OCI-LY3 (cell line): Measurements from ENCODE around the gene TRIM28.

Source experiments
- H2AFZ ChIP-seq: fragments of 200-600, 300-600 bp; shearing (Covaris generic); 2 replicates; pipeline ENCODE4 v1.6.0; 2014; ENCODE audit warnings: antibody characterized with exemption, low read depth, low read length
- H3K27ac ChIP-seq: fragments of 200-600, 300-600 bp; sonication (generic); 2 replicates; pipeline ENCODE4 v1.5.1; 2014; ENCODE audit warnings: mild to moderate bottlenecking, low read length, moderate library complexity, mixed read lengths
- H3K27me3 ChIP-seq: fragments of 200-600, 300-600 bp; sonication (generic); 2 replicates; pipeline ENCODE4 v1.6.1; 2014; ENCODE audit warnings: low read depth, low read length, mixed read lengths
- H3K36me3 ChIP-seq: fragments of 200-600, 300-600 bp; sonication (generic); replicated peaks from 2 replicates; pipeline ENCODE3; 2014; ENCODE audit warnings: low read depth, low read length, mixed read lengths
- H3K4me1 ChIP-seq: fragments of 300-600, 200-600 bp; sonication (generic); 2 replicates; pipeline ENCODE4 v1.6.1; 2014; ENCODE audit warnings: low read length, mixed read lengths
- H3K4me2 ChIP-seq: fragments of 200-600, 300-600 bp; sonication (generic); 2 replicates; pipeline ENCODE4 v1.6.1; 2014; ENCODE audit warnings: low read length, mixed read lengths
- H3K4me3 ChIP-seq: fragments of 300-600, 200-600 bp; sonication (generic); 2 replicates; pipeline ENCODE4 v1.5.1; 2014; ENCODE audit warnings: antibody characterized with exemption, mild to moderate bottlenecking, low read length, moderate library complexity
- H3K79me2 ChIP-seq: fragments of 300-600, 200-600 bp; shearing (Covaris generic); 2 replicates; pipeline ENCODE4 v1.6.1; 2014; ENCODE audit warnings: mild to moderate bottlenecking, low read length, mixed read lengths
- H3K9ac ChIP-seq: fragments of 300-600, 200-600 bp; shearing (Covaris generic); 2 replicates; pipeline ENCODE4 v1.6.0; 2014; ENCODE audit warnings: mild to moderate bottlenecking, low read length, moderate library complexity
- H3K9me3 ChIP-seq: fragments of 200-600, 300-600 bp; shearing (Covaris generic); 2 replicates; pipeline ENCODE4 v1.6.1; 2014; ENCODE audit warnings: low read length, mixed read lengths; ENCODE audit not compliant: insufficient read depth
- H4K20me1 ChIP-seq: fragments of 200-600, 300-600 bp; sonication (generic); 2 replicates; pipeline ENCODE4 v1.6.1; 2016; ENCODE audit warnings: low read length, mixed read lengths; ENCODE audit not compliant: insufficient read depth
- EZH2phosphoT487 ChIP-seq: fragments of 200-600 bp; shearing (Covaris generic); IDR thresholded peaks from 2 replicates; pipeline ENCODE4 v1.6.1; 2018; ENCODE audit warnings: antibody characterized with exemption, mixed run types, low read depth
- TF ChIP-seq, protein P1 (sequence below): fragments of 200-600, 300-600 bp; sonication (generic); IDR thresholded peaks from 2 replicates; pipeline ENCODE4 v1.5.1; 2014; ENCODE audit warnings: antibody characterized with exemption, low read length, low read depth

The TRIM28 gene

GRCh38 chr19:58519355-58520256, 24.3 kb upstream of the TRIM28 start, which contains the start of gene ZBTB45:
Gene ZBTB45 (minus strand): TSS chr19:58519810. CDS start chr19:58517673, 2,137 bp downstream.
- peak within 1 kb of the TSS; percentile 97 for H3K9ac ChIP-seq
- H3K4me2 ChIP-seq: peak within 1 kb of the TSS; percentile 92
- H3K79me2 ChIP-seq: peaks cover 47% of the 10 kb centered on the region
- TF ChIP-seq, protein P1, sequence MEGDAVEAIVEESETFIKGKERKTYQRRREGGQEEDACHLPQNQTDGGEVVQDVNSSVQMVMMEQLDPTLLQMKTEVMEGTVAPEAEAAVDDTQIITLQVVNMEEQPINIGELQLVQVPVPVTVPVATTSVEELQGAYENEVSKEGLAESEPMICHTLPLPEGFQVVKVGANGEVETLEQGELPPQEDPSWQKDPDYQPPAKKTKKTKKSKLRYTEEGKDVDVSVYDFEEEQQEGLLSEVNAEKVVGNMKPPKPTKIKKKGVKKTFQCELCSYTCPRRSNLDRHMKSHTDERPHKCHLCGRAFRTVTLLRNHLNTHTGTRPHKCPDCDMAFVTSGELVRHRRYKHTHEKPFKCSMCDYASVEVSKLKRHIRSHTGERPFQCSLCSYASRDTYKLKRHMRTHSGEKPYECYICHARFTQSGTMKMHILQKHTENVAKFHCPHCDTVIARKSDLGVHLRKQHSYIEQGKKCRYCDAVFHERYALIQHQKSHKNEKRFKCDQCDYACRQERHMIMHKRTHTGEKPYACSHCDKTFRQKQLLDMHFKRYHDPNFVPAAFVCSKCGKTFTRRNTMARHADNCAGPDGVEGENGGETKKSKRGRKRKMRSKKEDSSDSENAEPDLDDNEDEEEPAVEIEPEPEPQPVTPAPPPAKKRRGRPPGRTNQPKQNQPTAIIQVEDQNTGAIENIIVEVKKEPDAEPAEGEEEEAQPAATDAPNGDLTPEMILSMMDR: peak; percentile 95
- no peak for TF ChIP-seq EZH2phosphoT487
- H4K20me1 ChIP-seq: no peaks in the 10 kb centered on the region
- H2AFZ ChIP-seq: peak within 1 kb of the TSS; percentile 48; the same call in 1 of the 2 replicates
- H3K27ac ChIP-seq: peak within 1 kb of the TSS; percentile 90
- H3K9me3 ChIP-seq: no peaks in the 10 kb centered on the region
- peaks cover 16% of the 10 kb centered on the region for H3K36me3 ChIP-seq
- H3K4me3 ChIP-seq: peak within 1 kb of the TSS; percentile 89
- H3K4me1 ChIP-seq: peaks cover 16% of the 10 kb centered on the region
- no peaks in the 10 kb centered on the region for H3K27me3 ChIP-seq

- TF ChIP-seq EZH2phosphoT487: no peak
- TF ChIP-seq, protein P1: no peak
- peak overlapping the region; percentile 92 for H3K4me2 ChIP-seq
- H3K9ac ChIP-seq: peak overlapping the region; percentile 97
- no peaks in the 10 kb centered on the region for H3K27me3 ChIP-seq
- H3K4me1 ChIP-seq: peaks cover 13% of the 10 kb centered on the region
- no peaks in the 10 kb centered on the region for H3K9me3 ChIP-seq
- peaks cover 42% of the 10 kb centered on the region for H3K79me2 ChIP-seq
- H3K4me3 ChIP-seq: peak overlapping the region; percentile 89
- H3K36me3 ChIP-seq: peaks cover 14% of the 10 kb centered on the region
- H3K27ac ChIP-seq: peak overlapping the region; percentile 90
- peak overlapping the region; percentile 28; the same call in 1 of the 2 replicates for H2AFZ ChIP-seq
- no peaks in the 10 kb centered on the region for H4K20me1 ChIP-seq
These were observed 23.6 kb upstream of the TRIM28 start for GRCh38 chr19:58520257-58520599.

DNA sequence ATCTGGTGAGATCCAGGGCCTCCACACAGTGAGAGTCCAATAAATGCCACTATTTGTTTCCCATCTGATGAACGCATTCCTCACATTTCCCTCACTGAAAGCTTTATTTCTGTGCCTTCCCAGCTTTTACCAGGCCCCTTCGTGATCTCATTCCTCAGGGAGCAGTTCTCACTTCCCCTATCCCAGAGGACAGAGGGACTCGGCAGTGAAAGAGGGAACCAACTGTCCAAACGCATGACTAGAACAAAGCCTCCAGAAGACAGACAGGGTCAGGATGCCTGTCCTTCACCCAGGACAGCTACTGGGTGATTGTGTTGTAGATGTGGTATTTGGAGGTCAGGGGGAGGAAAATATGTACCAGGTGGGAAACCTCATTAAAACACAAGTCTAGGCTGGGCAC, 22.2 kb upstream of the TRIM28 start:
- peaks cover 13% of the 10 kb centered on the region for H3K4me1 ChIP-seq
- H3K36me3 ChIP-seq: peaks cover 7% of the 10 kb centered on the region
- no peaks in the 10 kb centered on the region for H4K20me1 ChIP-seq
- peaks cover 29% of the 10 kb centered on the region for H3K79me2 ChIP-seq
- no peak overlapping the region for H3K4me3 ChIP-seq
- no peak overlapping the region for H3K27ac ChIP-seq
- no peak overlapping the region for H2AFZ ChIP-seq
- no peaks in the 10 kb centered on the region for H3K9me3 ChIP-seq
- TF ChIP-seq, protein P1: no peak
- TF ChIP-seq EZH2phosphoT487: no peak
- H3K9ac ChIP-seq: no peak overlapping the region
- H3K27me3 ChIP-seq: no peaks in the 10 kb centered on the region
- H3K4me2 ChIP-seq: no peak overlapping the region

- Histone ChIP-seq H3K9me3 (no peaks in the 10 kb centered on the region), H3K4me1 (peaks cover 13% of the 10 kb centered on the region), H3K27ac (no peak overlapping the region), H3K4me3 (no peak overlapping the region), H3K27me3 (no peaks in the 10 kb centered on the region), H4K20me1 (no peaks in the 10 kb centered on the region), H3K4me2 (no peak overlapping the region), H3K36me3 (no peaks in the 10 kb centered on the region), H3K9ac (no peak overlapping the region), H2AFZ (no peak overlapping the region), H3K79me2 (peaks cover 18% of the 10 kb centered on the region)
- TF ChIP-seq, protein P1: no peak
- no peak for TF ChIP-seq EZH2phosphoT487
These were observed 21.2 kb upstream of the TRIM28 start for GRCh38 chr19:58522709-58523108.
